HepG2 (cell line): Measurements from ENCODE around the gene RAET1L. TPM values are rescaled to one million over a fixed set of nuclear protein-coding genes. Genes with fewer than 3 reads are reported as not detected.
A peak's percentile ranks its signal among the peaks of the same experiment; 100 is the strongest.

Source experiments
- HMG20A ChIP-seq: IDR thresholded peaks from 2 replicates; pipeline ENCODE4 v1.6.1; 2016; ENCODE audit warnings: borderline replicate concordance
- ISX ChIP-seq: sonication (generic); formaldehyde crosslinking; conservative IDR thresholded peaks from 2 replicates; pipeline ENCODE4 v1.5.0; 2020; ENCODE audit warnings: missing genetic modification reagents
- MEIS2 ChIP-seq: sonication (generic); formaldehyde crosslinking; IDR thresholded peaks from 2 replicates; pipeline ENCODE4 v1.9.0; 2021; ENCODE audit warnings: mild to moderate bottlenecking, missing genetic modification reagents
- MTF2 ChIP-seq: sonication (generic); formaldehyde crosslinking; IDR thresholded peaks from 2 replicates; pipeline ENCODE4 v1.5.0; 2020; ENCODE audit warnings: missing genetic modification reagents, borderline replicate concordance
- NCOA1 ChIP-seq: sonication (generic); formaldehyde crosslinking; IDR thresholded peaks from 2 replicates; pipeline ENCODE4 v1.9.0; 2021; ENCODE audit warnings: missing genetic modification reagents
- NCOA5 ChIP-seq: sonication (generic); formaldehyde crosslinking; IDR thresholded peaks from 2 replicates; pipeline ENCODE4 v1.4.0; 2020; ENCODE audit warnings: missing genetic modification reagents
- NCOR1 ChIP-seq: fragments of 200-600 bp; sonication (generic); IDR thresholded peaks from 2 replicates; pipeline ENCODE4 v1.7.0; 2017; ENCODE audit warnings: antibody characterized with exemption, low read length, borderline replicate concordance
- NFRKB ChIP-seq: fragments of 450-650 bp; IDR thresholded peaks from 2 replicates; pipeline ENCODE4 v1.6.1; 2017
- NR3C1 ChIP-seq: sonication (generic); formaldehyde crosslinking; IDR thresholded peaks from 2 replicates; pipeline ENCODE4 v1.4.0; 2020; ENCODE audit warnings: missing genetic modification reagents
- RCOR2 ChIP-seq: IDR thresholded peaks from 2 replicates; pipeline ENCODE4 v1.6.1; 2016; ENCODE audit warnings: missing biosample characterization, missing genetic modification reagents
- REL ChIP-seq: sonication (generic); formaldehyde crosslinking; conservative IDR thresholded peaks from 2 replicates; pipeline ENCODE4 v1.8.0; 2022; ENCODE audit warnings: mild to moderate bottlenecking, missing genetic modification reagents, moderate library complexity
- SCMH1 ChIP-seq: sonication (generic); formaldehyde crosslinking; IDR thresholded peaks from 2 replicates; pipeline ENCODE4 v1.9.0; 2021; ENCODE audit warnings: missing genetic modification reagents, mild to moderate bottlenecking, borderline replicate concordance
- SNAPC2 ChIP-seq: sonication (generic); formaldehyde crosslinking; IDR thresholded peaks from 2 replicates; pipeline ENCODE4 v1.8.1; 2022; ENCODE audit warnings: mild to moderate bottlenecking, missing genetic modification reagents
- SP1 ChIP-seq, 2 experiments: fragments of 450-650 bp in 1 of 2; sonication (generic) in 1 of 2; formaldehyde crosslinking in 1 of 2; IDR thresholded peaks; 2 replicates each; pipeline versions ENCODE4 v1.4.0 to v1.6.1; 2016 to 2020; ENCODE audit warnings: missing genetic modification reagents in 1 of 2
- ZNF572 ChIP-seq: sonication (generic); formaldehyde crosslinking; IDR thresholded peaks from 2 replicates; pipeline ENCODE4 v1.5.1; 2020; ENCODE audit warnings: mild to moderate bottlenecking, missing genetic modification reagents
- polyA plus RNA-seq, 8 experiments: library from polyadenylated mRNA; depleted of rRNA in 3 of 8; stranded (reverse) in 7 of 8; unstranded in 1 of 8; fragments of >200 nt; fragmentation: Illumina TruSeq in 4 of 8; extraction: Trizol in 4 of 8; gene quantifications; 2 replicates each; pipeline versions ENCODE4 v1.2.1 to v1.2.3, GENCODE V29; 2011 to 2016; ENCODE audit warnings: low read depth in 4 of 8, missing spikeins in 1 of 8, mixed read lengths in 1 of 8; ENCODE audit not compliant: insufficient read depth in 1 of 8
- total RNA-seq, 5 experiments: library from RNA; depleted of rRNA; stranded (reverse); fragments of >200 nt; fragmentation: Illumina TruSeq; extraction: Trizol; gene quantifications; 2 replicates each; pipeline ENCODE4 v1.2.3, GENCODE V29; 2016; ENCODE audit warnings: low read depth in 1 of 5
- TF ChIP-seq, protein P1 (sequence below): sonication (generic); formaldehyde crosslinking; conservative IDR thresholded peaks from 2 replicates; pipeline ENCODE4 v1.4.0; 2020; ENCODE audit warnings: missing genetic modification reagents
- TF ChIP-seq, protein P2 (sequence below): sonication (generic); formaldehyde crosslinking; IDR thresholded peaks from 2 replicates; pipeline ENCODE4 v1.5.0; 2020; ENCODE audit warnings: missing genetic modification reagents
- TF ChIP-seq, protein P3 (sequence below): sonication (generic); formaldehyde crosslinking; IDR thresholded peaks from 2 replicates; pipeline ENCODE4 v1.4.0; 2020; ENCODE audit warnings: missing genetic modification reagents, low read depth, mild to moderate bottlenecking, borderline replicate concordance
- TF ChIP-seq, protein P4 (sequence below): sonication (generic); formaldehyde crosslinking; IDR thresholded peaks from 2 replicates; pipeline ENCODE4 v1.8.1; 2023; ENCODE audit warnings: mild to moderate bottlenecking, moderate library complexity, missing genetic modification reagents
- TF ChIP-seq, protein P5 (sequence below): sonication (generic); formaldehyde crosslinking; IDR thresholded peaks from 2 replicates; pipeline ENCODE4 v1.4.0; 2020; ENCODE audit warnings: mild to moderate bottlenecking, low read depth, missing genetic modification reagents
- TF ChIP-seq, protein P6 (sequence below): sonication (generic); formaldehyde crosslinking; IDR thresholded peaks from 2 replicates; pipeline ENCODE4 v1.5.0; 2020; ENCODE audit warnings: mild to moderate bottlenecking, low read depth, missing genetic modification reagents, borderline replicate concordance
- TF ChIP-seq, protein P7 (sequence below): IDR thresholded peaks from 2 replicates; pipeline ENCODE4 v1.6.1; 2016; ENCODE audit warnings: missing genetic modification reagents, missing compliant biosample characterization

The RAET1L gene
- total and polyA plus RNA-seq, 2 of the 13 experiments (the other 11 are each of a cell fraction or from before 2014, with no cell fraction given) = not detected

DNA sequence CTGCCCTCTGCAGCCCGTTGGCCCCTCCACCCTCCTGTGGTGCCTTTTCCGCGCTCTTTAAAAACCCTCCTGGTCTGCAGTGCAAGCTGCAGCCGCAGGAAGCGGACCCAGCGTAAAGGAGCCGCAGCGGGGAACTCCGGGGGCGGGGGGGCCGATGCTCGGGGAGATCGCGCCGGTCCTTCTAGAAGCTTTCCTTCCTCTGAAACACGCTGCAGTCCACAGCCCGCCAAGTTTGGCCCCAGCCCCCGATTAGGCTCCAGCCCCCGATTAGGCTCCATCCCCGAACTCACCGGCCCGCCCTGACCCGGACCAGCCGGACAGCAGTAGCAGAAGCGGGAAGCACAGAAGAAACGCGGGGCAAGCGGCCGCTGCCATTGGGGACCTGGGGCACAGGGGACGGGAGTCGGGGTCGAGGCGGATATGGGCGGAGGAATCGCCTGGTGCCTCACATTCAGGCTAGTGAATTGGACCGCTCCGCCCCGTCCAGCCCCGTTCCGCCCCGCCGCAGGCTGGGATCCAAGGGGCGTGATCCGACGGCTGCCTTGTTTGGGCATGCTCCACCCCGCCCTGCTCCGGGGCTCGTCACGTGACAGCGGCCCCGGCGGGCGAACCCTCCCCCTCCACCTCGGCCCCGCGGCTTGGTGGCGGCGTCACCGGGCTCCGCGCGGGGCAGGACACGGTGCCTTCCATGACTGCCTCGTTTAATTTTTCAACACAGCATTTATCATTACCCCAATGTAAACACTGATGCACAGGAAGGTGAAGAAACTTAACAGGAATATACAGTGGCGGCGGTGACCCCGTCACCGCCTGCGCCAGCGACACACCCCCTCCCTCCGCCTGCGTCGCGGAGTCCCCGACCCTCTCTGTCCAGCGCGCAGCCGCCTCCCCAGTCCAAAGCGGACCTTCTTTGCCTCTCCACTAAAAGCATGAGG, 20.3 kb downstream of the RAET1L start (continued):
- no peak for TF ChIP-seq NCOA1 (CRISPR knock-in tag)
- TF ChIP-seq, protein P1, sequence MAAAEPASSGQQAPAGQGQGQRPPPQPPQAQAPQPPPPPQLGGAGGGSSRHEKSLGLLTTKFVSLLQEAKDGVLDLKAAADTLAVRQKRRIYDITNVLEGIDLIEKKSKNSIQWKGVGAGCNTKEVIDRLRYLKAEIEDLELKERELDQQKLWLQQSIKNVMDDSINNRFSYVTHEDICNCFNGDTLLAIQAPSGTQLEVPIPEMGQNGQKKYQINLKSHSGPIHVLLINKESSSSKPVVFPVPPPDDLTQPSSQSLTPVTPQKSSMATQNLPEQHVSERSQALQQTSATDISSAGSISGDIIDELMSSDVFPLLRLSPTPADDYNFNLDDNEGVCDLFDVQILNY = no peak
- TF ChIP-seq, protein P2, sequence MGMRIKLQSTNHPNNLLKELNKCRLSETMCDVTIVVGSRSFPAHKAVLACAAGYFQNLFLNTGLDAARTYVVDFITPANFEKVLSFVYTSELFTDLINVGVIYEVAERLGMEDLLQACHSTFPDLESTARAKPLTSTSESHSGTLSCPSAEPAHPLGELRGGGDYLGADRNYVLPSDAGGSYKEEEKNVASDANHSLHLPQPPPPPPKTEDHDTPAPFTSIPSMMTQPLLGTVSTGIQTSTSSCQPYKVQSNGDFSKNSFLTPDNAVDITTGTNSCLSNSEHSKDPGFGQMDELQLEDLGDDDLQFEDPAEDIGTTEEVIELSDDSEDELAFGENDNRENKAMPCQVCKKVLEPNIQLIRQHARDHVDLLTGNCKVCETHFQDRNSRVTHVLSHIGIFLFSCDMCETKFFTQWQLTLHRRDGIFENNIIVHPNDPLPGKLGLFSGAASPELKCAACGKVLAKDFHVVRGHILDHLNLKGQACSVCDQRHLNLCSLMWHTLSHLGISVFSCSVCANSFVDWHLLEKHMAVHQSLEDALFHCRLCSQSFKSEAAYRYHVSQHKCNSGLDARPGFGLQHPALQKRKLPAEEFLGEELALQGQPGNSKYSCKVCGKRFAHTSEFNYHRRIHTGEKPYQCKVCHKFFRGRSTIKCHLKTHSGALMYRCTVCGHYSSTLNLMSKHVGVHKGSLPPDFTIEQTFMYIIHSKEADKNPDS (CRISPR knock-in tag) = no peak
- TF ChIP-seq SP1 (IDR thresholded peaks at IDR 0.05) = no peak
- peak; percentile 71 for TF ChIP-seq SP1 (CRISPR knock-in tag; IDR thresholded peaks at IDR 0.05)
- TF ChIP-seq REL (CRISPR knock-in tag) = 0 out of 2 replicates have a peak, but pooled peaks have one; percentile 58
- TF ChIP-seq MTF2 (CRISPR knock-in tag) = peak; percentile 41; the same call in 1 of the 2 replicates
- TF ChIP-seq NR3C1 (CRISPR knock-in tag) = no peak
- TF ChIP-seq, protein P3, sequence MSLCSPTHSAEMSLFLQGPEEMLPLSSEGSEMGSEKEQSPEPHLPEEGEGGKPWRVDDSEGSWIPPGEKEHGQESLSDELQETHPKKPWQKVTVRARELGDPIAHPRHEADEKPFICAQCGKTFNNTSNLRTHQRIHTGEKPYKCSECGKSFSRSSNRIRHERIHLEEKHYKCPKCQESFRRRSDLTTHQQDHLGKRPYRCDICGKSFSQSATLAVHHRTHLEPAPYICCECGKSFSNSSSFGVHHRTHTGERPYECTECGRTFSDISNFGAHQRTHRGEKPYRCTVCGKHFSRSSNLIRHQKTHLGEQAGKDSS (CRISPR knock-in tag) = no peak
- TF ChIP-seq, protein P4, sequence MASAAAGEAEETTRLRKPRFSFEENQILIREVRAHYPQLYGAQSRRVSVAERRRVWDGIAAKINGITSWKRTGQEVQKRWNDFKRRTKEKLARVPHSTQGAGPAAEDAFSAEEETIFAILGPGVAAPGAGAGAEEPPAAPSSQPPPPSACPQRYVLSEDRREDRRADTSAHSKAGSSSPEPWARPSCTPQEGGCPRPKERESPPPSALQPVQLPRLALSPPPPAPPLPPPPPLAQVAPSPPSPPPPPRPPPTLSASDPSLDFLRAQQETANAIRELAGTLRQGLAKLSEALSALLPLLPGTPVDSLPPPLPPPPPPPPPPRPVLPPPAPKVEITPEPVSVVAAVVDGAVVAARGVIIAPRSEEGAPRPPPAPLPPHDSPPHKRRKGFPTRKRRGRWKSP = no peak
- TF ChIP-seq MEIS2 (CRISPR knock-in tag) = peak; percentile 66; the same call in 1 of the 2 replicates
- TF ChIP-seq, protein P5, sequence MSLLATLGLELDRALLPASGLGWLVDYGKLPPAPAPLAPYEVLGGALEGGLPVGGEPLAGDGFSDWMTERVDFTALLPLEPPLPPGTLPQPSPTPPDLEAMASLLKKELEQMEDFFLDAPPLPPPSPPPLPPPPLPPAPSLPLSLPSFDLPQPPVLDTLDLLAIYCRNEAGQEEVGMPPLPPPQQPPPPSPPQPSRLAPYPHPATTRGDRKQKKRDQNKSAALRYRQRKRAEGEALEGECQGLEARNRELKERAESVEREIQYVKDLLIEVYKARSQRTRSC (CRISPR knock-in tag) = no peak
- no peak; the same call in 1 of the 2 replicates for TF ChIP-seq SNAPC2 (CRISPR knock-in tag)
- TF ChIP-seq NCOA5 (CRISPR knock-in tag) = no peak
- TF ChIP-seq, protein P6, sequence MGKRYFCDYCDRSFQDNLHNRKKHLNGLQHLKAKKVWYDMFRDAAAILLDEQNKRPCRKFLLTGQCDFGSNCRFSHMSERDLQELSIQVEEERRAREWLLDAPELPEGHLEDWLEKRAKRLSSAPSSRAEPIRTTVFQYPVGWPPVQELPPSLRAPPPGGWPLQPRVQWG = no peak
- TF ChIP-seq RCOR2 (CRISPR knock-in tag) = no peak
- no peak for TF ChIP-seq NCOR1
- TF ChIP-seq SCMH1 (CRISPR knock-in tag) = no peak
- TF ChIP-seq NFRKB = no peak
- no peak for TF ChIP-seq ZNF572
- TF ChIP-seq HMG20A = no peak
- no peak for TF ChIP-seq ISX (CRISPR knock-in tag)
- TF ChIP-seq, protein P7, sequence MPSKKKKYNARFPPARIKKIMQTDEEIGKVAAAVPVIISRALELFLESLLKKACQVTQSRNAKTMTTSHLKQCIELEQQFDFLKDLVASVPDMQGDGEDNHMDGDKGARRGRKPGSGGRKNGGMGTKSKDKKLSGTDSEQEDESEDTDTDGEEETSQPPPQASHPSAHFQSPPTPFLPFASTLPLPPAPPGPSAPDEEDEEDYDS (CRISPR knock-in tag) = peak; percentile 32; the same call in 1 of the 2 replicates
